Lower leg skin (tissue), 4 donors: ENCODE results near the gene PPARGC1A. TPM values are rescaled to one million over a fixed set of nuclear protein-coding genes. Genes with fewer than 3 reads are reported as not detected.
A peak's percentile ranks its signal among the peaks of the same experiment; 100 is the strongest.

ENCODE experiments used
- DNase-seq, 2 donors: peaks; one replicate each; pipeline ENCODE4 v3.0.0-alpha.2; 2019; ENCODE audit warnings: low spot score in 2 of 2
- H3K4me3 ChIP-seq: fragments of 200-600 bp; sonication (generic); 2 replicates; pipeline ENCODE4 v1.5.1; 2017; ENCODE audit warnings: mild to moderate bottlenecking, low read depth; ENCODE audit not compliant: poor library complexity, severe bottlenecking
- CTCF ChIP-seq, 3 donors: fragments of 450-650 bp; IDR thresholded peaks; one replicate each; pipeline ENCODE4 v1.5.1; 2016; ENCODE audit warnings: antibody characterized with exemption in 3 of 3, mild to moderate bottlenecking in 3 of 3, moderate library complexity in 2 of 3
- POLR2A ChIP-seq, 2 donors: fragments of 450-650 bp; IDR thresholded peaks; one replicate each; pipeline ENCODE4 v1.6.1; 2016 to 2017; ENCODE audit warnings: antibody characterized with exemption in 2 of 2, mild to moderate bottlenecking in 1 of 2, moderate library complexity in 1 of 2
- WGBS, 2 donors: methylation state at CpG; one replicate each; pipeline ENCODE4 v1.1.5; 2018; 5-methylcytosine and 5-hydroxymethylcytosine counted together
- intact Hi-C: fragments of 100-400 bp; cut with DNase I; formaldehyde crosslinking; loops from one replicate; pipeline ENCODE4 v1.15.0; 2023; ENCODE audit warnings: low total_unique reads
- total RNA-seq, 4 donors: library from RNA; depleted of rRNA; stranded (reverse); fragments of >200 nt; gene quantifications; one replicate each; pipeline ENCODE4 v1.1.0, GENCODE V29; 2016

The PPARGC1A gene
- total RNA-seq, 4 donors from 2014 or later, result 3.4 to 40.0 (median 14.1) TPM

DNA sequence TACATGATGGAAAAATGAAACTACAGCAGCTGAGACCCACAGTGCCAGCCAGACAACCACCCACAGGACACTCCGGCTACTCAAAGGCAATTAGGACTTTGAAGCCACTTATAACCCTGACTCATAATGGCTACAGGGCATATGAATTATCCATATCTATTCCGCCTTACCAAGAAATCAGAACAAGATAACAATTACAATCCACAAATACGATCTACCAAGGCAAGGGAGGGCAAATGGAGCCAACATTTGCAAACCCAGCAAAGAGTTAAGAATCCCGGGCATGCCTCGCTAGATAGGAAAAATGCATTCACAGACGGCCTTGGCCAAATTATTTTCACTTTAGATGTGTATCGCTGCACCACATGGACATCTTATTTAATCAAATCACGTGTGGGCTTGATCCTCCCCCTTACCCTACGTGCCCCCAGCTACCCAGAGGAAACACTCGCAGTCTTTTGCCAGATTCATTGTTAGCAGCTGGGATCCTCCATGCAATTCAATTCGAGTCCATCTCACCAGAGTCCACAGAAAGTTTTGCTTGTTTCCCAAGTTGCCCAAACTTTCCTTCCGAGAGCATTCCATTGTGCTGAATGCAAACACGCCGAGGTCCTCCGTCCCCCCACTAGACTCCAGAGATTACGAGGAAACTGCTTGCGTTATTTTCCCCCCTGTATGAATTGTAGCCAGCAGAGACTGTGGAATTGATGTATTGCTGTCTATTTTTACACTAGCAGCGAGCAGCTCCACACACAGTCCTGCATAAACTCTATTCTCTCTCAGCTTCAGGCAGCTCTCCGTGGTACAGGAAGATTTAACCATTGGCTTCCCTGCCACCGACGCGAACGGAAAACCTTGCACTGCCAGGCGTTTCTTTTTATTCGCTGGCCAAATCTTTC, 1.2 kb downstream of the PPARGC1A start:
- peak overlapping the region; percentile 34 for H3K4me3 ChIP-seq
- no peak for DNase-seq
- intact Hi-C loops, result no loop called here
- 2 to 6% methylated on average over 25 of the region's 25 CpGs for WGBS, 2 donors
- no peak for TF ChIP-seq POLR2A (IDR thresholded peaks at IDR 0.05)
- TF ChIP-seq CTCF (IDR thresholded peaks at IDR 0.05), result no peak

GRCh38 chr4:23887989-23888388, 1.9 kb downstream of the PPARGC1A start:
- 51 to 55% methylated on average over 7 of the region's 7 CpGs for WGBS, 2 donors
- intact Hi-C loops, result no loop called here
- DNase-seq, result no peak
- TF ChIP-seq POLR2A (IDR thresholded peaks at IDR 0.05) (no peak), CTCF (IDR thresholded peaks at IDR 0.05) (no peak)
- peak overlapping the region; percentile 34 for H3K4me3 ChIP-seq

- no peak overlapping the region for H3K4me3 ChIP-seq
- WGBS, 2 donors, result 54 to 61% methylated on average over 3 of the region's 3 CpGs
- no peak for TF ChIP-seq POLR2A (IDR thresholded peaks at IDR 0.05)
- TF ChIP-seq CTCF (IDR thresholded peaks at IDR 0.05), result no peak
- DNase-seq, result no peak
- intact Hi-C loops, result no loop called here
Observed at GRCh38 chr4:23887173-23887572, 2.7 kb downstream of the PPARGC1A start.

DNA sequence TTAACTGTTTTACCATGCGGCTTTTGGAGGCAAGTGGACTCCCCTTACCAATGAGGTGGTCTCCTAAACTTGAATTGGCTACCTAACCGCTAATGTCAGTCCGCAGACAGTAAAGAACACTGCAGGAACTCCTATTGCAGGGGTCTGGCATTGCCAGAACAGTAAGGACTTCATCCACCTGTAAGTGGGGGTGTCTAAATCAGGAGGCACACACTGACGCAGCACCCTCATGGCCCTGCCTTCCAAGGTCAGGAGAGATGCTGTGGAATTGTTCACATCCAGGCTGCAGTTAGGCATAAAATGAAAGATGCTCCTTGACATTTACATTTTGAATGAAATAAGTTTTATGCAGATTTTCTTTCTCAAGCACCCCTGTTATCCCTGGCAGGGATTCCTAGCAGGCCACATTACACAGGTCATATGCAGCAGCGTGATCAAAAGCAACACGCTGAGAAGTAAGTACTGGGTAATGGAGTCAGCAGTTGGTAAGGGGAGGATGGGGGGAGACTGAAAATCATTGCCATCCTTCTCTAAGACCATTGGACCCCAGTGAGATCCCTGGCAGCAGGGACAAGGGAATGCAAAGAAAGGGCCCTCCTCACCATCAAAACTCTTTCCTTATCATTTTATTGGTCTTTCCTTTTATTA, 3.8 kb downstream of the PPARGC1A start:
- intact Hi-C loops, result no loop called here
- 95 to 96% methylated on average over 6 of the region's 6 CpGs for WGBS, 2 donors
- TF ChIP-seq CTCF (IDR thresholded peaks at IDR 0.05) (no peak), POLR2A (IDR thresholded peaks at IDR 0.05) (no peak)
- H3K4me3 ChIP-seq, result no peak overlapping the region
- no peak for DNase-seq

GRCh38 chr4:23884741-23885140, 5.1 kb downstream of the PPARGC1A start:
- no peak for DNase-seq
- intact Hi-C loops, result no loop called here
- no peak overlapping the region for H3K4me3 ChIP-seq
- WGBS, 2 donors, result 59 to 65% methylated on average over 1 of the region's 1 CpG
- TF ChIP-seq POLR2A (IDR thresholded peaks at IDR 0.05) (no peak), CTCF (IDR thresholded peaks at IDR 0.05) (no peak)
